ENCODE measurements around the gene PDE7B. TPM values are rescaled to one million over a fixed set of nuclear protein-coding genes. Genes with fewer than 3 reads are reported as not detected.

Gene PDE7B
- total RNA-seq, 1 experiment from 2014 or later = 0.03 TPM

DNA sequence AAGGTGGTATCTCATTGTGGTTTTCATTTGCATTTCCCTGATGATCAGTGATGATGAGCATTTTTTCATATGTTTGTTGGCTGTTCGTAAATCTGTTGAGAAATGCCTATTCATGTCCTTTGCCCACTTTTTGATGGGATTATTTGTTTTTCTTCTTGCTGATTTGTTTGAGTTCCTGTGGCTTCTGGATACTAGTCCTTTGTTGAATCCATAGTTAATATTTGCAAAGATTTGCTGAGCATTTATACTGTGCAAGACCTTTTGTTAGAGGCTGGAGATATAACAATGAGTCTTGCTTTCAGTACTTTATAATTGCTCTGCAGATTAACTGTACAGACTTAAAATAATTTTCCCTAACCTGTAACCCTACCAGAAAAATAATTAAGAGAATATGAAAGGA is 35.6 kb downstream of the PDE7B start:
- H3K9me3 ChIP-seq (ENCODE audit: control insufficient read depth, insufficient read depth, low read depth, low read length) = no peaks in the 10 kb centered on the region
- no peak for TF ChIP-seq TCF7L2 (IDR thresholded peaks at IDR 0.05; ENCODE audit: low read depth, low read length)
- no peak for TF ChIP-seq REST (IDR thresholded peaks at IDR 0.05; ENCODE audit: insufficient read depth in 1 of 2, low read depth in 2 of 2, low read length in 1 of 2)
- TF ChIP-seq, protein P1, sequence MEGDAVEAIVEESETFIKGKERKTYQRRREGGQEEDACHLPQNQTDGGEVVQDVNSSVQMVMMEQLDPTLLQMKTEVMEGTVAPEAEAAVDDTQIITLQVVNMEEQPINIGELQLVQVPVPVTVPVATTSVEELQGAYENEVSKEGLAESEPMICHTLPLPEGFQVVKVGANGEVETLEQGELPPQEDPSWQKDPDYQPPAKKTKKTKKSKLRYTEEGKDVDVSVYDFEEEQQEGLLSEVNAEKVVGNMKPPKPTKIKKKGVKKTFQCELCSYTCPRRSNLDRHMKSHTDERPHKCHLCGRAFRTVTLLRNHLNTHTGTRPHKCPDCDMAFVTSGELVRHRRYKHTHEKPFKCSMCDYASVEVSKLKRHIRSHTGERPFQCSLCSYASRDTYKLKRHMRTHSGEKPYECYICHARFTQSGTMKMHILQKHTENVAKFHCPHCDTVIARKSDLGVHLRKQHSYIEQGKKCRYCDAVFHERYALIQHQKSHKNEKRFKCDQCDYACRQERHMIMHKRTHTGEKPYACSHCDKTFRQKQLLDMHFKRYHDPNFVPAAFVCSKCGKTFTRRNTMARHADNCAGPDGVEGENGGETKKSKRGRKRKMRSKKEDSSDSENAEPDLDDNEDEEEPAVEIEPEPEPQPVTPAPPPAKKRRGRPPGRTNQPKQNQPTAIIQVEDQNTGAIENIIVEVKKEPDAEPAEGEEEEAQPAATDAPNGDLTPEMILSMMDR (IDR thresholded peaks at IDR 0.05) = no peak
- H3K27me3 ChIP-seq (ENCODE audit: control insufficient read depth, insufficient read depth, low read length) = no peaks in the 10 kb centered on the region
- intact Hi-C loops (cut with micrococcal nuclease; ENCODE audit: unreplicated experiment) = no loop called here
- CTCF ChIA-PET = no interaction called here
- POLR2A ChIA-PET = no interaction called here
- in situ Hi-C loops (cut with HindIII; ENCODE audit: low pct_unique_long_range_greater_than_20kb, low sequenced_read_pairs) = no loop called here
- no peaks in the 10 kb centered on the region for H3K4me1 ChIP-seq (ENCODE audit: control insufficient read depth, insufficient read depth, low read length)
- no peak for ATAC-seq
- no peak overlapping the region for H3K27ac ChIP-seq (ENCODE audit: low read length)
- H3K36me3 ChIP-seq (ENCODE audit: control insufficient read depth, insufficient read depth, low read length) = no peaks in the 10 kb centered on the region
- no peak for DNase-seq (ENCODE audit: low read depth, low spot score)
- no TSS peak for BruUV-seq (replicated peaks)
- H3K4me3 ChIP-seq (ENCODE audit: low read depth in 2 of 2, low read length in 2 of 2) = no peak overlapping the region

- BruUV-seq (replicated peaks) = no TSS peak
- Histone ChIP-seq H3K27ac (ENCODE audit: low read length) (no peak overlapping the region), H3K36me3 (ENCODE audit: control insufficient read depth, insufficient read depth, low read length) (no peaks in the 10 kb centered on the region), H3K27me3 (ENCODE audit: control insufficient read depth, insufficient read depth, low read length) (no peaks in the 10 kb centered on the region), H3K4me3 (ENCODE audit: low read depth in 2 of 2, low read length in 2 of 2) (no peak overlapping the region), H3K9me3 (ENCODE audit: control insufficient read depth, insufficient read depth, low read depth, low read length) (no peaks in the 10 kb centered on the region), H3K4me1 (ENCODE audit: control insufficient read depth, insufficient read depth, low read length) (no peaks in the 10 kb centered on the region)
- no peak for ATAC-seq
- intact Hi-C loops (cut with micrococcal nuclease; ENCODE audit: unreplicated experiment) (no loop called here), in situ Hi-C loops (cut with HindIII; ENCODE audit: low pct_unique_long_range_greater_than_20kb, low sequenced_read_pairs) (no loop called here)
- no peak for DNase-seq (ENCODE audit: low read depth, low spot score)
- POLR2A ChIA-PET = no interaction called here
- CTCF ChIA-PET = no interaction called here
- TF ChIP-seq REST (IDR thresholded peaks at IDR 0.05; ENCODE audit: insufficient read depth in 1 of 2, low read depth in 2 of 2, low read length in 1 of 2) = no peak
- TF ChIP-seq TCF7L2 (IDR thresholded peaks at IDR 0.05; ENCODE audit: low read depth, low read length) = no peak
- TF ChIP-seq, protein P1 (IDR thresholded peaks at IDR 0.05) = no peak
- TF ChIP-seq SIN3A (IDR thresholded peaks at IDR 0.05; ENCODE audit: borderline replicate concordance, insufficient read depth, low read depth, low read length) = no peak
- TF ChIP-seq POLR2AphosphoS5 (IDR thresholded peaks at IDR 0.05; ENCODE audit: low read depth, low read length) = no peak
These were observed 37.3 kb downstream of the PDE7B start for GRCh38 chr6:135888818-135889217.

Data from Panc1 (cell line).